HG02938 (cell line): Measurements from ENCODE around the gene KRT14.
"Not testable (repeated sequence)": the region's sequence is repeated elsewhere in the genome, so short reads cannot be mapped to it uniquely, and the experiment has no call there.

Experiments used
- ATAC-seq: cut with Tn5 transposase; IDR thresholded peaks from one replicate; pipeline ENCODE4 v1.9.1; 2021; ENCODE audit warnings: mild to moderate bottlenecking, moderate library complexity; ENCODE audit not compliant: unreplicated experiment

The KRT14 gene

GRCh38 chr17:41586863-41587495 is at the start of gene KRT14:
KRT14 (minus strand) TSS chr17:41586895; CDS start chr17:41586834, 61 bp downstream.
- no peak for ATAC-seq

GRCh38 chr17:41635121-41636097 is 48.7 kb upstream of the KRT14 start:
- no peak for ATAC-seq

GRCh38 chr17:41634639-41635038 is 47.9 kb upstream of the KRT14 start:
- ATAC-seq, result no peak

GRCh38 chr17:41633556-41634199 is 47.0 kb upstream of the KRT14 start:
- no peak for ATAC-seq

GRCh38 chr17:41632482-41633105 is 45.9 kb upstream of the KRT14 start:
- ATAC-seq, result no peak

GRCh38 chr17:41631898-41632285 is 45.2 kb upstream of the KRT14 start:
- no peak for ATAC-seq

- no peak for ATAC-seq
Observed at GRCh38 chr17:41631025-41631897, 44.6 kb upstream of the KRT14 start.

- no peak for ATAC-seq
Observed at GRCh38 chr17:41629826-41630670, 43.4 kb upstream of the KRT14 start.

GRCh38 chr17:41629316-41629715 is 42.6 kb upstream of the KRT14 start:
- ATAC-seq, result no peak

GRCh38 chr17:41628621-41629255 is 42.0 kb upstream of the KRT14 start:
- ATAC-seq, result not testable (repeated sequence)

- ATAC-seq, result not testable (repeated sequence)
Observed at GRCh38 chr17:41628073-41628370, 41.3 kb upstream of the KRT14 start.

GRCh38 chr17:41627316-41628072 is 40.8 kb upstream of the KRT14 start:
- no peak for ATAC-seq

- not testable (repeated sequence) for ATAC-seq
Observed at GRCh38 chr17:41626914-41627295, 40.2 kb upstream of the KRT14 start.

GRCh38 chr17:41626028-41626913 is 39.6 kb upstream of the KRT14 start:
- ATAC-seq, result not testable (repeated sequence)

- ATAC-seq, result no peak
Observed at GRCh38 chr17:41625602-41626001, 38.9 kb upstream of the KRT14 start.

GRCh38 chr17:41624208-41625101 is 37.8 kb upstream of the KRT14 start, which contains the start of gene KRT17:
KRT17 (minus strand) TSS chr17:41624575; CDS start chr17:41624509, 66 bp downstream.
- no peak for ATAC-seq
